GM18909 (cell line): ENCODE results near the gene PURB.
A peak's percentile ranks its signal among the peaks of the same experiment; 100 is the strongest.
"Not testable (repeated sequence)": the region's sequence is repeated elsewhere in the genome, so short reads cannot be mapped to it uniquely, and the experiment has no call there.

Experiments used
- ATAC-seq: cut with Tn5 transposase; IDR thresholded peaks from one replicate; pipeline ENCODE4 v1.9.1; 2021; ENCODE audit warnings: mild to moderate bottlenecking; ENCODE audit not compliant: unreplicated experiment, poor library complexity

PURB gene

GRCh38 chr7:44893710-44894234 is 8.4 kb upstream of the PURB start:
- ATAC-seq: no peak

GRCh38 chr7:44891791-44892190 is 6.5 kb upstream of the PURB start:
- no peak for ATAC-seq

DNA sequence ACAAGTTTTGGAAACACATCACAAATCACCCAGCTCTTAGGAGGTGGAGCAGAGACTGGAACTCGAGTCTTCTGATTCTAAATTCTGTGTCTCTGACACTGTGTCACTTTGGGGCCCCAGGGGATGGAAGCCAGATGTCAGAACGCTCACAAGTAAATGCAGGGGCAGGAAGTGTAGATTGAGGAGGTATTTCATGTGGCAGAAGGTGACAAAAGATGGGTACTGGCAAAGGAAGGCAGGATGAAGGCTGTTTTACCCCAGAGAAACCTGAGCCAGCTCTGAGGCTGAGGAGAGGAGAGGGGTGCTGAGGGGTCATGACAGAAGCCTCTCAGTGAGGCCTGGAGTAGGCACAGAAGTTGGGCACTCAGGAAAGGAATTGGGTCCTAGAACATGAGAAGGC is 6.0 kb upstream of the PURB start:
- no peak for ATAC-seq

- no peak for ATAC-seq
These were observed 3.9 kb upstream of the PURB start for GRCh38 chr7:44889086-44889781.

DNA sequence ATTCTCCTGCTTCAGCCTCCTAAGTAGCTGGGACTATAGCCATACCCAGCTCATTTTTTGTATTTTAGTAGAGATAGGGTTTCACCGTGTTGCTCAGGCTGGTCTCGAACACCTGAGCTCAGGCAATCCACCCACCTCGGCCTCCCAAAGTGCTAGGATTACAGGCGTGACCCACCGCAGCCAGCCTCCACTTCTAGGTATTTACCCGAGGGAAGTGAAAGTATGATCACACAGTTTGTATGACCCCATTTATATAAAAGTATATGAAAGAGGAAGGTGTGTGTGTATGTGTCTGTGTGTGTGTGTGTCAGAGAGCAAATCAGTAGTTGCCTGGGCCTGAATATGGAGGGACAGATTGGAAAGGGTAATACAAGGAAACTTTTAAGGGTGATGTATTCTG is 2.0 kb upstream of the PURB start:
- ATAC-seq: no peak

GRCh38 chr7:44884621-44885393 is 523 bp downstream of the PURB start:
- ATAC-seq: peak; percentile 31

DNA sequence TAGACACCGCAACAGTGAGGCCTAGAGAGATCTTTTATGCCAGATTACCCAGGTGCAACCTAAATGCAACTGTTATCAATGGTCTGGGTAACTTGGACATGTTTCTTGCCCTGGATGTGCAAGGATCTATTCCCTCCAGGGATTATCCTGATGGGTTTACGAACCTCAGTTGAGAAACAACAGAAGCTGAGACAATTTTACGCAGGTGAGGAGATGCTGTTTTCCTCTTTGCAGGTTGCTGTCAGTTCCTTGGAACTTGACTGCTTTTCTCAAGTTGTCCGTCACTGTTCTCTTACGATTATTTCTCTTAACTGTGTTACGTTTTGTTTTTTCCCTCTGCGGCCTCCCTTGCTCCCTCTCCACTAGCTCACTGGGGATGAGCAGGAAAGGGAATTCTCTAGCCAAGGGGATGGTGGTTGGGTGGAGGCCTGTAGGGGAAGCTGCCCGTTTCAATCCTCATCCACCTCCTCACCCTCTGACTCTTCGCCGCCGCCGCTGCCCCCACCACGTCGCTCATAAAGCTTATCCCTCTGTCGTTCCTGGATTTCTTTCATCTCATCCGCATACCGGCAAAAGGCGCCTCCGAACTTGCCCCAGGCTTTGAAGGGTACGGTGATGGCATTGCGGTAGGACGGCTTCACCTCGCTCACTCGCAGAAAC is 1.2 kb downstream of the PURB start:
- no peak for ATAC-seq

DNA sequence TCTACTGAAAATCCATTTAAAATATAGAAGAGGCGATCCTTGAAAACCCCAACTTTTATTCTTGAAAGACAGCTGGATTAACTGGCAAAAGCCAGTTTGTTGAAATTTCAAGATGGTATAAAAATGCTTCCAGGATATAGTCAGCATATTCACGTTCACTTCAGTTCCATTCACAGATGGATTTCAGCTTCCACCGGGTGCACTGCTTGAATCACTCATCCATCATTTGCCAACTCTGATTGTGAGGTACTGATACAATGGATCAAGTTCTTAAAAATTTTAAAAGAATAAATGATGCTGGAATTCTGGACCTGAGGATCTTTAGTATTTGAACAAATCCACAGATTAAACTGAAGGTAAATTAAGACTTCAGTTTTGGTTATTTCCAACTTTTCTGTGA is 2.4 kb downstream of the PURB start:
- ATAC-seq: no peak

- ATAC-seq: no peak
These were observed 3.7 kb downstream of the PURB start for GRCh38 chr7:44881610-44882009.

- ATAC-seq: no peak
These were observed 4.2 kb downstream of the PURB start for GRCh38 chr7:44881066-44881600.

- no peak for ATAC-seq
These were observed 4.9 kb downstream of the PURB start for GRCh38 chr7:44880317-44881018.

DNA sequence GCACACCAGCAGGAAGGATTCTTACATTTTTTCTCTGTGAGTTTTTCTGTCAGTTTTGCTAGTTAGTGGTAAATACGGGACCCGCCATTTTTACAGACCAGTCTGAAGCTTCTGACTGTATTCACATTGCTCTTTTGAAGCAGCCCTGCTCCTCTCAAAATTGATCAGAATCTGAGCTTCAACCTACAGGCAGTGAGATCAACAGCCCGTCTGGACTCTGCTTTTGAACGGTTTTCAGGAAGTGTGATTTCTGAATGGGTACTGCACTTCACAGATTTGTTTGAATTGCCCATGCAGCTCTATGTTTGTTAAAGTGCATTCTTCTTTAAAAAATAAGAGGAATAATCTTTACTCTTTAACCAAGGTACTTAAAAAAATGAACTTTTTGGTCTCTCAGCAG is 8.9 kb downstream of the PURB start:
- no peak for ATAC-seq

DNA sequence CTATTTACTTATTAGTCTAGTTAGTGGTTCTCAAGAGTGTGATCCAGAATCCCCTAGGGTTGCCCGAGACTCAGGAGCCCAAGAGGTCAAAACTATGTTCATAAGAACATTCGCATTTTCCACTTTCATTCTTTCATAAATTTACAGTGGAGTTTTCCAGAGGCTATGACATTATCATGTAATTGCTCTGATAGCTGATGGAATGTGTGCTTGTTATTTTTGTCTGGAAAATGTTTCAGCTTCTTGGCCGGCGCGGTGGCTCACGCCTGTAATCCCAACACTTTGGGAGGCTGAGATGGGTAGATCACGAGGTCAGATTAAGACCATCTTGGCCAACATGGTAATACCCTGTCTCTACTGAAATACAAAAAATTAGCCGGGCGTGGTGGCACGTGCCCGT is 10.1 kb downstream of the PURB start:
- no peak for ATAC-seq

- no peak for ATAC-seq
These were observed 12.5 kb downstream of the PURB start for GRCh38 chr7:44872787-44873186.

DNA sequence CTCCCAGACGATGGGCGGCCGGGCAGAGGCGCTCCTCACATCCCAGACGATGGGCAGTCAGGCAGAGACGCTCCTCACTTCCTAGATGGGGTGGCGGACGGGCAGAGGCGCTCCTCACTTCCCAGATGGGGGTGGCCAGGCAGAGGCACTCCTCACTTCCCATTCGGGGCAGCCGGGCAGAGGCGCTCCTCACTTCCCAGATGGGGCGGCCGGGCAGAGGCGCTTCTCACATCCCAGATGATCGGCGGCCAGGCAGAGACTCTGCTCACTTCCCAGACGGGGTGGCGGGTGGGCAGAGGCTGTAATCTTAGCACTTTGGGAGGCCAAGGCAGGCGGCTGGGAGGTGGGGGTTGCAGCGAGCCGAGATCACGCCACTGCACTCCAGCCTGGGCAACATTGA is 13.4 kb downstream of the PURB start:
- ATAC-seq: not testable (repeated sequence)

DNA sequence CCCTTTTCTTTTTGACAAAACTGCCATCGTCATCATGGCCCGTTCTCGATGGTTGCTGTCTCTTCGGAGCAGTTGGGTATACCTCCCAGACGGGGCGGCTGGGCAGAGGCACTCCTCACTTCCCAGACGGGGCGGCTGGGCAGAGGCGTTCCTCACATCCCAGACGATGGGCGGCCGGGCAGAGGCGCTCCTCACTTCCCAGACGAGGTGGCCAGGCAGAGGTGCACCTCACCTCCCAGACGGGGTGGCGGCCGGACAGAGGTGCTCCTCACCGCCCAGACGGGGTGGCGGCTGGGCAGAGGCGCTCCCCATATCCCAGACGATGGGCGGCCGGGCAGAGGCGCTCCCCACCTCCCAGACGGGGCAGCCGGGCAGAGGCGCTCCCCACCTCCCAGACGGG is 14.6 kb downstream of the PURB start:
- ATAC-seq: not testable (repeated sequence)

- ATAC-seq: not testable (repeated sequence)
These were observed 15.0 kb downstream of the PURB start for GRCh38 chr7:44870336-44870735.

DNA sequence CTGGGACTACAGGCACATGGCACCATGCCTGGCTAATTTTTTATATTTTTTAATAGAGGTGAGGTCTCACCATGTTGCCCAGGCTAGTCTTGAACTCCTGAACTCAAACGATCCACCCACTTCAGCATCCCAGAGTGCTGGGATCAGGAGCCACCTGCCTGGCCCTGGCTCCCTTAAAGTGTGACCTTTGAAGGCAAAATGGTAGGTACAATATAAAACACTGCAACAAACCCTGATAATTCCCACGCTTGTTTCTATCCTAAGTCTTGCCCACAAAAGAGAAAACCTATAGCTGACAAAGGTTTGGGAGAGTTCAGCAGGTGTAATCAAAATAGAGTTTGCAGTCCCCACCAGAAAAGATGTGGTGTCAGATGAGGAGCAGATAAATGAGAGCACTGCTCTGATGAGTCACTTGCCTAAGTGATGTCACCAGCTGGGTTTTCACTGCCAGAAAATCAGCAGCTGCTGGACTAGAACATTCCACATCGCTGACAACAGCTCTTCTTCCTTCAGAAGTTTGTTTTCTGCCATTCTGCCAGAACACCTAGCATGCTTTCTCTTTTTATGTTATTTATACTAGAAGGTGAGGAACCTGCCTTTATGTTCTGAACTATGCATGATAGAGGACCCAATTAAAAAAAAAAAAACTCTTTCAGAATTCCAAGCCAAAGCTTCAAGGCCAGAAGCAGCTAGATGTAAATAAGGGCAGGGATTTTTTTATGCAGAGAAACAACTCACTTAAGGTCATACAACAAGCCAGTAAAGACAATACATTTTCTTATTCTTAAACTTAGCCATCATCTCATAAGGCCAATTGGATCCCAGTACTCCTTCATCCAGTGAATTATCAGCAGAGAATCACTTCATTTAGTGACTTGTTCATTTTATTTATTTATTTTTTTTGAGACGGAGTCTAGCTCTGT is 18.0 kb downstream of the PURB start:
- no peak for ATAC-seq

- ATAC-seq: not testable (repeated sequence)
These were observed 23.4 kb downstream of the PURB start for GRCh38 chr7:44861949-44862348.
